ENCODE results near the gene PTP4A1. TPM values are rescaled to one million over a fixed set of nuclear protein-coding genes. Genes with fewer than 3 reads are reported as not detected.

Gene PTP4A1
- total RNA-seq, 1 experiment from 2014 or later, result 123 TPM

DNA sequence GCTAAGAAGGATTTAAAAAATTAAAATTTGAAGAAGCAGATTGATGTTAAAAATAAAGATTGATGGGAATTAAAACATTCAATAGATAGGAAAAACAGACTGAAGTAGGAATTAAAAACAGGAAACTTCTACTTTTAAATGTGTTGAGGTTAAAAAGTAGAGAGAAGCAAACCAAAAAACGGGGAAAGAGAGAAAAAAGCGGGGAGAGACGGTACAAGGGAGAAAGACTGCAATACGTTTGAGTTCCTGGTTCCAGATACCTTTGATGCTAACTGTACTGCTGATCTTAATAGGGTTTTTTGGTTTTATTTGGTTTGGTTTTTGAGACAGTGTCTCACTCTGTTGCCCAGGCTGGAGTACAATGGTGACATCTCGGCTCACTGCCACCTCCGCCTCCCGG, 27.0 kb downstream of the PTP4A1 start:
- H3K4me1 ChIP-seq (ENCODE audit: control insufficient read depth in 1 of 2, insufficient read depth in 2 of 2, low read length in 2 of 2), result peaks cover 0 to 4% of the 10 kb centered on the region in 2 experiments; a peak in 1 of 4 replicates
- no peak for TF ChIP-seq POLR2A (IDR thresholded peaks at IDR 0.05; ENCODE audit: borderline replicate concordance, extremely low read depth, insufficient read depth, insufficient read length)
- TF ChIP-seq EGR1 (IDR thresholded peaks at IDR 0.05; ENCODE audit: low read depth), result no peak
- TF ChIP-seq EZH2phosphoT487 (IDR thresholded peaks at IDR 0.05; ENCODE audit: borderline replicate concordance), result no peak
- TF ChIP-seq, protein P1, sequence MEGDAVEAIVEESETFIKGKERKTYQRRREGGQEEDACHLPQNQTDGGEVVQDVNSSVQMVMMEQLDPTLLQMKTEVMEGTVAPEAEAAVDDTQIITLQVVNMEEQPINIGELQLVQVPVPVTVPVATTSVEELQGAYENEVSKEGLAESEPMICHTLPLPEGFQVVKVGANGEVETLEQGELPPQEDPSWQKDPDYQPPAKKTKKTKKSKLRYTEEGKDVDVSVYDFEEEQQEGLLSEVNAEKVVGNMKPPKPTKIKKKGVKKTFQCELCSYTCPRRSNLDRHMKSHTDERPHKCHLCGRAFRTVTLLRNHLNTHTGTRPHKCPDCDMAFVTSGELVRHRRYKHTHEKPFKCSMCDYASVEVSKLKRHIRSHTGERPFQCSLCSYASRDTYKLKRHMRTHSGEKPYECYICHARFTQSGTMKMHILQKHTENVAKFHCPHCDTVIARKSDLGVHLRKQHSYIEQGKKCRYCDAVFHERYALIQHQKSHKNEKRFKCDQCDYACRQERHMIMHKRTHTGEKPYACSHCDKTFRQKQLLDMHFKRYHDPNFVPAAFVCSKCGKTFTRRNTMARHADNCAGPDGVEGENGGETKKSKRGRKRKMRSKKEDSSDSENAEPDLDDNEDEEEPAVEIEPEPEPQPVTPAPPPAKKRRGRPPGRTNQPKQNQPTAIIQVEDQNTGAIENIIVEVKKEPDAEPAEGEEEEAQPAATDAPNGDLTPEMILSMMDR (IDR thresholded peaks at IDR 0.05 in 2 of 3, conservative IDR thresholded peaks at IDR 0.05 in 1 of 3; ENCODE audit: borderline replicate concordance in 1 of 3, insufficient read depth in 1 of 3, low read depth in 2 of 3, low read length in 2 of 3), result no peak
- TF ChIP-seq, protein P2, sequence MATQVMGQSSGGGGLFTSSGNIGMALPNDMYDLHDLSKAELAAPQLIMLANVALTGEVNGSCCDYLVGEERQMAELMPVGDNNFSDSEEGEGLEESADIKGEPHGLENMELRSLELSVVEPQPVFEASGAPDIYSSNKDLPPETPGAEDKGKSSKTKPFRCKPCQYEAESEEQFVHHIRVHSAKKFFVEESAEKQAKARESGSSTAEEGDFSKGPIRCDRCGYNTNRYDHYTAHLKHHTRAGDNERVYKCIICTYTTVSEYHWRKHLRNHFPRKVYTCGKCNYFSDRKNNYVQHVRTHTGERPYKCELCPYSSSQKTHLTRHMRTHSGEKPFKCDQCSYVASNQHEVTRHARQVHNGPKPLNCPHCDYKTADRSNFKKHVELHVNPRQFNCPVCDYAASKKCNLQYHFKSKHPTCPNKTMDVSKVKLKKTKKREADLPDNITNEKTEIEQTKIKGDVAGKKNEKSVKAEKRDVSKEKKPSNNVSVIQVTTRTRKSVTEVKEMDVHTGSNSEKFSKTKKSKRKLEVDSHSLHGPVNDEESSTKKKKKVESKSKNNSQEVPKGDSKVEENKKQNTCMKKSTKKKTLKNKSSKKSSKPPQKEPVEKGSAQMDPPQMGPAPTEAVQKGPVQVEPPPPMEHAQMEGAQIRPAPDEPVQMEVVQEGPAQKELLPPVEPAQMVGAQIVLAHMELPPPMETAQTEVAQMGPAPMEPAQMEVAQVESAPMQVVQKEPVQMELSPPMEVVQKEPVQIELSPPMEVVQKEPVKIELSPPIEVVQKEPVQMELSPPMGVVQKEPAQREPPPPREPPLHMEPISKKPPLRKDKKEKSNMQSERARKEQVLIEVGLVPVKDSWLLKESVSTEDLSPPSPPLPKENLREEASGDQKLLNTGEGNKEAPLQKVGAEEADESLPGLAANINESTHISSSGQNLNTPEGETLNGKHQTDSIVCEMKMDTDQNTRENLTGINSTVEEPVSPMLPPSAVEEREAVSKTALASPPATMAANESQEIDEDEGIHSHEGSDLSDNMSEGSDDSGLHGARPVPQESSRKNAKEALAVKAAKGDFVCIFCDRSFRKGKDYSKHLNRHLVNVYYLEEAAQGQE (IDR thresholded peaks at IDR 0.05; ENCODE audit: low read depth), result no peak
- TF ChIP-seq YY1 (IDR thresholded peaks at IDR 0.05; ENCODE audit: extremely low read depth, insufficient replicate concordance, low read depth, low read length), result no peak
- no peak for TF ChIP-seq POLR2AphosphoS5 (IDR thresholded peaks at IDR 0.05; ENCODE audit: low read depth, low read length)
- no peak for TF ChIP-seq JUND (IDR thresholded peaks at IDR 0.05)
- TF ChIP-seq ZFX (IDR thresholded peaks at IDR 0.05), result no peak
- no peak for TF ChIP-seq ZNF274 (IDR thresholded peaks at IDR 0.05; ENCODE audit: low read depth, low read length)
- TF ChIP-seq EZH2 (IDR thresholded peaks at IDR 0.05), result no peak
- no peak for TF ChIP-seq CBX3 (IDR thresholded peaks at IDR 0.05; ENCODE audit: low read depth)
- no peaks in the 10 kb centered on the region for H3K36me3 ChIP-seq (ENCODE audit: control insufficient read depth in 1 of 2, insufficient read depth in 2 of 2, low read length in 2 of 2)
- ChIA-PET POLR2A (no interaction called here), RAD21 (ENCODE audit: low non-redundant PET in 1 of 2, low total read pairs in 2 of 2, uncharacterized antibody in 2 of 2, unreplicated experiment in 2 of 2) (interaction anchor here in 1 of 2 experiments (1.1 kb wide), 1 partner anchor 165 kb away, joined by 4 read pairs; no protein-coding TSS in a partner anchor), CTCF (interaction anchor here (1.1 to 3.1 kb wide), 8 partner anchors 12 to 251 kb away, joined by 3 to 35 read pairs (median 5); no protein-coding TSS in a partner anchor)
- H3K27me3 ChIP-seq (ENCODE audit: insufficient read depth, low read length), result no peaks in the 10 kb centered on the region
- no TSS peak for BruUV-seq (replicated peaks)
- H3K4me3 ChIP-seq (replicated peaks in 1 of 2; ENCODE audit: low read depth in 1 of 2, low read length in 2 of 2), result no peak overlapping the region
- ATAC-seq, result no peak
- H3K27ac ChIP-seq (ENCODE audit: low read depth, low read length), result no peak overlapping the region
- H4K20me1 ChIP-seq (ENCODE audit: insufficient read depth), result no peaks in the 10 kb centered on the region
- H2AFZ ChIP-seq (ENCODE audit: low read depth, low read length, poor library complexity, severe bottlenecking), result no peak overlapping the region
- no peak overlapping the region for H3K4me2 ChIP-seq (ENCODE audit: low read length)
- intact Hi-C loops (cut with micrococcal nuclease), result loop anchor here (2.0 to 5.0 kb wide), 2 partner anchors 166 to 203 kb away; no protein-coding TSS in a partner anchor
- H3K9me2 ChIP-seq (ENCODE audit: insufficient read depth), result no peaks in the 10 kb centered on the region
- H3K9ac ChIP-seq (ENCODE audit: low read length), result no peak overlapping the region
- H3K79me2 ChIP-seq (ENCODE audit: insufficient read depth, low read length), result no peaks in the 10 kb centered on the region
- H3K9me3 ChIP-seq (ENCODE audit: control insufficient read depth in 1 of 2, insufficient read depth in 1 of 2, low read depth in 1 of 2, low read length in 2 of 2), result no peaks in the 10 kb centered on the region
- no peak for DNase-seq (ENCODE audit: low read depth, low spot score)
